ENCODE measurements around the gene FRMD4A. TPM values are rescaled to one million over a fixed set of nuclear protein-coding genes. Genes with fewer than 3 reads are reported as not detected.

Gene FRMD4A
- total and polyA plus RNA-seq, 2 of the 4 experiments (the other 2 are of a cell fraction): 30.3 to 68.8 TPM

- H2BK120ac ChIP-seq (ENCODE audit: low read depth, low read length): no peak overlapping the region
- BruUV-seq (replicated peaks): no TSS peak
- no peak overlapping the region for H3K23ac ChIP-seq (ENCODE audit: low read depth, low read length)
- H3K9ac ChIP-seq (ENCODE audit: low read depth, low read length): no peak overlapping the region
- 94% methylated on average over 3 of the region's 6 CpGs; no CpG with 5 or more reads in 1 of the 2 experiments for WGBS, 2 experiments (ENCODE audit: extremely low coverage in 2 of 2, insufficient read length in 1 of 2)
- H2AFZ ChIP-seq (replicated peaks; ENCODE audit: low read length, poor library complexity): no peak overlapping the region
- CTCF ChIA-PET: interaction anchor here (0.7 kb wide), 1 partner anchor 11 kb away, joined by 5 read pairs; no protein-coding TSS in a partner anchor
- in situ Hi-C loops (cut with MboI; ENCODE audit: low sequenced_read_pairs) (no loop called here), dilution Hi-C loops (cut with HindIII; ENCODE audit: low sequenced_read_pairs, unreplicated experiment) (no loop called here), intact Hi-C loops (cut with micrococcal nuclease) (no loop called here)
- H3K4me3 ChIP-seq (ENCODE audit: insufficient read depth, low read depth, low read length): no peak overlapping the region
- H4K5ac ChIP-seq (ENCODE audit: low read depth, low read length): no peak overlapping the region
- H3K36me3 ChIP-seq (ENCODE audit: control insufficient read depth, insufficient read depth, low read length): no peaks in the 10 kb centered on the region
- TF ChIP-seq NFE2L2 (IDR thresholded peaks at IDR 0.05; ENCODE audit: low read depth, low read length): no peak
- no peak for TF ChIP-seq SMC3 (IDR thresholded peaks at IDR 0.05; ENCODE audit: low read depth, low read length)
- no peak for TF ChIP-seq RFX5 (IDR thresholded peaks at IDR 0.05; ENCODE audit: low read depth, low read length)
- no peak for TF ChIP-seq BHLHE40 (IDR thresholded peaks at IDR 0.05; ENCODE audit: low read depth, low read length)
- no peak for TF ChIP-seq CHD1 (IDR thresholded peaks at IDR 0.05; ENCODE audit: low read depth, low read length)
- no peak for TF ChIP-seq CTCF (conservative IDR thresholded peaks at IDR 0.05; ENCODE audit: low read depth, low read length)
- peaks cover 34% of the 10 kb centered on the region for H3K27me3 ChIP-seq (ENCODE audit: control insufficient read depth, insufficient read depth, low read length)
- ATAC-seq (ENCODE audit: low read depth): no peak
- H2BK5ac ChIP-seq (ENCODE audit: low read depth, low read length, poor library complexity, severe bottlenecking): no peak overlapping the region
- peaks cover 2% of the 10 kb centered on the region; the same call in 1 of the 2 replicates for H3K9me3 ChIP-seq (ENCODE audit: control insufficient read depth, insufficient read depth, low read length)
- H3K14ac ChIP-seq (replicated peaks; ENCODE audit: low read depth, low read length): no peak overlapping the region
- no peak for DNase-seq
- H4K20me1 ChIP-seq (ENCODE audit: insufficient read depth, low read length): no peaks in the 10 kb centered on the region
- H3K18ac ChIP-seq (ENCODE audit: low read depth, low read length): no peak overlapping the region
- no peak overlapping the region for H2BK15ac ChIP-seq (ENCODE audit: low read depth, low read length)
- H3K4ac ChIP-seq (ENCODE audit: low read depth, low read length): no peak overlapping the region
- no peak overlapping the region for H3K27ac ChIP-seq (ENCODE audit: insufficient read depth, low read length)
- no peak overlapping the region for H3K56ac ChIP-seq (ENCODE audit: extremely low read depth, insufficient read depth, low read length)
- H2AK5ac ChIP-seq (ENCODE audit: low read depth, low read length): no peak overlapping the region
- no peak overlapping the region for H2BK20ac ChIP-seq (ENCODE audit: low read depth, low read length)
- H2AK9ac ChIP-seq (replicated peaks; ENCODE audit: low read depth, low read length, poor library complexity): no peak overlapping the region
- H3K4me2 ChIP-seq (ENCODE audit: low read depth, low read length): no peak overlapping the region
- H4K8ac ChIP-seq (ENCODE audit: low read depth in 2 of 2, low read length in 2 of 2): no peak overlapping the region
- no peaks in the 10 kb centered on the region; the same call in 1 of the 2 replicates for H3K4me1 ChIP-seq (ENCODE audit: control insufficient read depth, insufficient read depth, low read length)
- no peak overlapping the region for H4K91ac ChIP-seq (ENCODE audit: insufficient read depth, low read depth, low read length)
- no peaks in the 10 kb centered on the region for H3K9me1 ChIP-seq (ENCODE audit: insufficient read depth, low read length)
- H3K79me1 ChIP-seq (ENCODE audit: low read depth in 1 of 2, low read length in 2 of 2): no peaks in the 10 kb centered on the region
- POLR2A ChIA-PET (ENCODE audit: unreplicated experiment): no interaction called here
Observed at GRCh38 chr10:14340051-14340744, 9.5 kb upstream of the FRMD4A start.

Measured in IMR-90 (cell line).